ENCODE measurements around the gene TARBP1.

DNA sequence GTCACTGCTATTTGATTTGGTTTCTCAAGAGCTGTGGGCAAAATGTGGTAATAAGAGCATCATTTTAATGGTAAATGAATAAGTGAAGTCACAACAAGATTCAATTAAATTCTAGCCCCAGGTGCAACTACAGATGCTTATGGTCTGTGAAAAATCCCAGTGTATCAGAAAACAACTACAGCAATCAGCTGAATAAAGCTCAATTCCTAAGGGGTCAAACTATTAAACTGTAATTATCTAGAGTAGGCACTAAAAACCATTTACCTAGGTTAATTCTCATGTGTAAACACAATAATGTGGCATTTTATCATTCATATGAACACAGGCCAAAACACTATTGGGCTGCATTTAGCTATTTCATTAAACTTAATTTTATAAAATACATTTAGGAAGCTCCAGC, 9.6 kb downstream of the TARBP1 start:
- TF ChIP-seq, protein P1, sequence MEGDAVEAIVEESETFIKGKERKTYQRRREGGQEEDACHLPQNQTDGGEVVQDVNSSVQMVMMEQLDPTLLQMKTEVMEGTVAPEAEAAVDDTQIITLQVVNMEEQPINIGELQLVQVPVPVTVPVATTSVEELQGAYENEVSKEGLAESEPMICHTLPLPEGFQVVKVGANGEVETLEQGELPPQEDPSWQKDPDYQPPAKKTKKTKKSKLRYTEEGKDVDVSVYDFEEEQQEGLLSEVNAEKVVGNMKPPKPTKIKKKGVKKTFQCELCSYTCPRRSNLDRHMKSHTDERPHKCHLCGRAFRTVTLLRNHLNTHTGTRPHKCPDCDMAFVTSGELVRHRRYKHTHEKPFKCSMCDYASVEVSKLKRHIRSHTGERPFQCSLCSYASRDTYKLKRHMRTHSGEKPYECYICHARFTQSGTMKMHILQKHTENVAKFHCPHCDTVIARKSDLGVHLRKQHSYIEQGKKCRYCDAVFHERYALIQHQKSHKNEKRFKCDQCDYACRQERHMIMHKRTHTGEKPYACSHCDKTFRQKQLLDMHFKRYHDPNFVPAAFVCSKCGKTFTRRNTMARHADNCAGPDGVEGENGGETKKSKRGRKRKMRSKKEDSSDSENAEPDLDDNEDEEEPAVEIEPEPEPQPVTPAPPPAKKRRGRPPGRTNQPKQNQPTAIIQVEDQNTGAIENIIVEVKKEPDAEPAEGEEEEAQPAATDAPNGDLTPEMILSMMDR (conservative IDR thresholded peaks at IDR 0.05; ENCODE audit: low read length) = no peak
- no peak for TF ChIP-seq EZH2phosphoT487 (IDR thresholded peaks at IDR 0.05; ENCODE audit: borderline replicate concordance, low read depth, low read length)

All from OCI-LY7 (cell line).